ENCODE data around the gene TRAPPC2B. TPM values are rescaled to one million over a fixed set of nuclear protein-coding genes. Genes with fewer than 3 reads are reported as not detected.

Gene TRAPPC2B
- total RNA-seq, 1 donor from 2014 or later, result 12.3 TPM

- no peaks in the 10 kb centered on the region for H3K9me3 Mint-ChIP-seq
- no peak for DNase-seq (ENCODE audit: extremely low spot score, unreplicated experiment)
- no peak overlapping the region for H3K27ac Mint-ChIP-seq
- peaks cover 24% of the 10 kb centered on the region for H3K27me3 Mint-ChIP-seq
- TF ChIP-seq CTCF (conservative IDR thresholded peaks at IDR 0.05), result no peak
- H3K36me3 Mint-ChIP-seq, result no peaks in the 10 kb centered on the region
- H3K4me3 Mint-ChIP-seq, result no peak overlapping the region
- no peaks in the 10 kb centered on the region for H3K4me1 Mint-ChIP-seq (ENCODE audit: unreplicated experiment)
These were observed 20.8 kb upstream of the TRAPPC2B start for GRCh38 chr19:57342582-57342981.

GRCh38 chr19:57348136-57348535, 15.2 kb upstream of the TRAPPC2B start:
- H3K4me3 Mint-ChIP-seq, result no peak overlapping the region
- no peak overlapping the region for H3K27ac Mint-ChIP-seq
- H3K9me3 Mint-ChIP-seq, result peaks cover 4% of the 10 kb centered on the region
- peaks cover 24% of the 10 kb centered on the region for H3K27me3 Mint-ChIP-seq
- TF ChIP-seq CTCF (conservative IDR thresholded peaks at IDR 0.05), result no peak
- H3K4me1 Mint-ChIP-seq (ENCODE audit: unreplicated experiment), result peaks cover 22% of the 10 kb centered on the region
- H3K36me3 Mint-ChIP-seq, result peaks cover 19% of the 10 kb centered on the region
- no peak for DNase-seq (ENCODE audit: extremely low spot score, unreplicated experiment)

- peak within 1 kb of the TSS; percentile 96 for H3K4me3 Mint-ChIP-seq
- peaks cover 27% of the 10 kb centered on the region for H3K4me1 Mint-ChIP-seq (ENCODE audit: unreplicated experiment)
- peak; percentile 89 for DNase-seq (ENCODE audit: extremely low spot score, unreplicated experiment)
- H3K36me3 Mint-ChIP-seq, result peaks cover 43% of the 10 kb centered on the region
- peaks cover 4% of the 10 kb centered on the region for H3K9me3 Mint-ChIP-seq
- peaks cover 9% of the 10 kb centered on the region for H3K27me3 Mint-ChIP-seq
- peak within 1 kb of the TSS; percentile 98 for H3K27ac Mint-ChIP-seq
- TF ChIP-seq CTCF (conservative IDR thresholded peaks at IDR 0.05), result no peak
These were observed 12.2 kb upstream of the TRAPPC2B start, which contains the start of gene ZNF304 for GRCh38 chr19:57350877-57351805. Gene ZNF304 (plus strand): TSS chr19:57351271. CDS start chr19:57351665, 394 bp downstream.

GRCh38 chr19:57351867-57352266, 11.5 kb upstream of the TRAPPC2B start:
- DNase-seq (ENCODE audit: extremely low spot score, unreplicated experiment), result no peak
- H3K4me3 Mint-ChIP-seq, result peak overlapping the region; percentile 96
- H3K9me3 Mint-ChIP-seq, result peaks cover 4% of the 10 kb centered on the region
- TF ChIP-seq CTCF (conservative IDR thresholded peaks at IDR 0.05), result no peak
- H3K27me3 Mint-ChIP-seq, result peaks cover 4% of the 10 kb centered on the region
- peaks cover 27% of the 10 kb centered on the region for H3K4me1 Mint-ChIP-seq (ENCODE audit: unreplicated experiment)
- H3K27ac Mint-ChIP-seq, result peak overlapping the region; percentile 98
- peaks cover 50% of the 10 kb centered on the region for H3K36me3 Mint-ChIP-seq

GRCh38 chr19:57355916-57356315, 7.4 kb upstream of the TRAPPC2B start:
- no peak for DNase-seq (ENCODE audit: extremely low spot score, unreplicated experiment)

More at GRCh38 chr19:57355916-57356315, 7.4 kb upstream of the TRAPPC2B start:
- Mint-ChIP-seq H3K4me3 (no peak overlapping the region), H3K4me1 (ENCODE audit: unreplicated experiment) (peaks cover 25% of the 10 kb centered on the region), H3K27me3 (no peaks in the 10 kb centered on the region), H3K27ac (no peak overlapping the region), H3K9me3 (peaks cover 2% of the 10 kb centered on the region), H3K36me3 (peaks cover 72% of the 10 kb centered on the region)
- no peak for TF ChIP-seq CTCF (conservative IDR thresholded peaks at IDR 0.05)

All from type B pancreatic cell (in vitro differentiated cells).